Measurements from ENCODE around the gene SP5. TPM values are rescaled to one million over a fixed set of nuclear protein-coding genes. Genes with fewer than 3 reads are reported as not detected.

The SP5 gene
- total RNA-seq, 2 donors from 2014 or later: 0.19 TPM; not detected in 1

DNA sequence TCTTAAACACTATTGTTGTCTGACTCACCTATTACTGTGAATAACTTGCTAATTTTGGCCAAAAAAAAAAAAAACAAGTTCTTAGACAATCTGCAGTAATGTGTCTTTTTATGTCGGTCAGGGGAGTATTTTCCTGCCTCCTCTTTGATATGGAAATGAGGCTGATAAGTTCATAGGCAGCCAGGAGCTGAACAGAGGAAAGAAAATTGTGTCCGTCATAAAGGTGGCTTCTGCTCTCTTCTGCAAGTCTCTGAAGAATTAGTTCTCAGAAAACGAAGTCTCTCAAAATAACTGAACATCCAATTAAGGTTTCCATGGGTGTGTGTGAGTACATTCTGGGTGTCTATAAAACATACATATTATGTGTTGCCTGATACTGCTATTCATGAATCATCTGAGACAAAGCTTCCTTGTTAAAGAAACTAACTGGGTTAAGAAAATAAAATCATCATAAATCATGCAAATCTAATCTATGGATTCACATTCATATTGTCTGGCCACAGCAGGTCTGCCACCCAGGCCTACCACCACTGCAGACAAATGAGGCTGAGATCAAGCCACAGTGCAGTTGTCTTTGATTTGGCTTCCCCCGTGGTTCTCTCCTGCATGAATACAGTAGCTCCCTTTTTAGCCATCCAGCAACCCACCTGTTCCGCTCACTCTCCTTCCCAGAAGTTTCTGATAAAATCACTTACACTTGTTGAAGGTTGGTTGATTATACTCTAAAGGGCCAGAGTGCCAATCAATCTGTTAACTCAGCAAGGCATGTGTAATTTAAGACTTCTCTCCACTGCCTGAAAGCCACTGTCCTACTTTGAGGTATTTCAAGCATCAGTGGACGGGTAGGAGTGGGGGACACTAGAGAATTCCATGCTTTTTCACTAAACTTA, 19.4 kb upstream of the SP5 start:
- no peak overlapping the region for H3K4me3 Mint-ChIP-seq
- H3K27ac Mint-ChIP-seq: no peak overlapping the region
- H3K9me3 Mint-ChIP-seq: no peaks in the 10 kb centered on the region

DNA sequence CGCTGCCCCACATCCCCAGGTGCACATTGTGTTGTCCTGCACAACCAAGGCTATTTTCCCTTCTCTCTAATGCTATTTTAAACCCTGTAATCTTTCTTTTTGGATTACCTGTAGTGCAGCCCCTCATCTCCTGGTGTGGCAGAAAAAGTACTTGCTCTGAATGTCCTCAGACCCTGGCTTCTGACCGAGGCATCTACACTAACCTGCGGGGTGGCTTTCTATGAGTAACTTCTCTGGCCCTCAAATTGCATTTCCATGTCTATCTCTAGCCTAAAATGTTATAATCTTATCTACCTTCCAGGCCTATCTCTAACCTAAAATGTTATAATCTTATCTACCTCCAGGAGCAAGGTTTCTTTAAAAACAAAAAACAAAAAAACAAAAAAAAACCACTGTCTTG, 18.2 kb upstream of the SP5 start:
- H3K9me3 Mint-ChIP-seq: no peaks in the 10 kb centered on the region
- no peak overlapping the region for H3K27ac Mint-ChIP-seq
- no peak for ATAC-seq (replicated peaks)
- H3K4me3 Mint-ChIP-seq: no peak overlapping the region
- H3K4me1 Mint-ChIP-seq: no peaks in the 10 kb centered on the region
- peaks cover 25% of the 10 kb centered on the region for H3K27me3 Mint-ChIP-seq
- H3K36me3 Mint-ChIP-seq (ENCODE audit: low read depth): no peaks in the 10 kb centered on the region

More for the DNA sequence above, 19.4 kb upstream of the SP5 start:
- H3K36me3 Mint-ChIP-seq (ENCODE audit: low read depth): no peaks in the 10 kb centered on the region
- H3K27me3 Mint-ChIP-seq: peaks cover 20% of the 10 kb centered on the region
- ATAC-seq (replicated peaks): no peak
- H3K4me1 Mint-ChIP-seq: no peaks in the 10 kb centered on the region

DNA sequence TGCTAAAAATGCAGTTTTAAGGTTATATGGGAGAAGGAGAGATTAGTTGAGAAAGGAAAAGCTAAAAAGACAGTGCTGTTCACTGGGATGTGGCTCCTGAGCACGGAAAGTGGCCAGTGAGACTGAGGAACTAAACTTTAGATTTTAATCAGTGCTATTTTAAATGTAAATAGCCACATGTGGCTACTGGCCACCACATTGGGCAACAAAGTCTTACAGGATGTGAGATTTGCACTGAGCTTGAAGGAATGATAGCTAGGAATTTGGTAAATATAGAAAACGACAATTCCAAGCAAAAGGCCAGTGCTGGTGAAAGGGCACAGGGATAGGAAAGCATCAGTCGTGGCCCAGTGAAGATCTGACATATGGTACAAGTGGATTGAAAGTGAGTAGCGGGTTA, 14.1 kb upstream of the SP5 start:
- H3K9me3 Mint-ChIP-seq: no peaks in the 10 kb centered on the region
- peaks cover 35% of the 10 kb centered on the region for H3K27me3 Mint-ChIP-seq
- H3K4me3 Mint-ChIP-seq: no peak overlapping the region
- no peaks in the 10 kb centered on the region for H3K4me1 Mint-ChIP-seq
- no peak overlapping the region for H3K27ac Mint-ChIP-seq
- ATAC-seq (replicated peaks): no peak
- no peaks in the 10 kb centered on the region for H3K36me3 Mint-ChIP-seq (ENCODE audit: low read depth)

DNA sequence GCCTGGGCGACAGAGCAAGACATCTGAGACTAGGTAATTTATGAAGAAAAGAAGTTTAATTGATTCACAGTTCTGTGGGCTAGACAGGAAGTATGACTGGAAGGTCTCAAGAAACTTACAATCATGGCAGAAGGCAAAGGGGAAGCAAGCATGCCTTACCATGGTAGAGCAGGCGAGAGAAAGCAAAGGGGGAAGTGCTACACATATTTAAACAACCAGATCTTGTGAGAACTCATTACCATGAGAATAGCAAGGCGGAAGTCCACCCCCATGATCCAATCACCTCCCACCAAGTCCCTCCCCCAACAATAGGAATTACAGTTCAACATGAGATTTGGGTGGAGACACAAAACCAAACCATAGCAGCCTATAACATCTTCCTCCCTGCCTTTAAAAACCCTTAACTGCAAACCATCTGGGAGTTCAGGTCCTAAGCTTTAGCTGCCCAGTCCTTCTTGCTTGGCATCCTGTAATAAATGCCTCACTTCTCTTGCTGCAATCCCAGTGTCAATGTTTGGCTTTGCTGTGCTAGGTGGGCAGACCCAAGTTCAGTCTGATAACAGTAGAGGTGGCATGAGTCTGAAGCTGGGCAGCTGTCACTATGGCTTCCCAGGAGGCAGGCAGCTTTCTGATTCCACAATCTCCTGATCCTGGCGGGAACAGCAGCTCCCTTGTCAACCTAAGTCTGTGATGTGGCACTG, 11.2 kb upstream of the SP5 start:
- Mint-ChIP-seq H3K4me1 (no peaks in the 10 kb centered on the region), H3K9me3 (no peaks in the 10 kb centered on the region), H3K27ac (no peak overlapping the region), H3K4me3 (no peak overlapping the region), H3K27me3 (peaks cover 38% of the 10 kb centered on the region), H3K36me3 (ENCODE audit: low read depth) (no peaks in the 10 kb centered on the region)
- no peak for ATAC-seq (replicated peaks)

DNA sequence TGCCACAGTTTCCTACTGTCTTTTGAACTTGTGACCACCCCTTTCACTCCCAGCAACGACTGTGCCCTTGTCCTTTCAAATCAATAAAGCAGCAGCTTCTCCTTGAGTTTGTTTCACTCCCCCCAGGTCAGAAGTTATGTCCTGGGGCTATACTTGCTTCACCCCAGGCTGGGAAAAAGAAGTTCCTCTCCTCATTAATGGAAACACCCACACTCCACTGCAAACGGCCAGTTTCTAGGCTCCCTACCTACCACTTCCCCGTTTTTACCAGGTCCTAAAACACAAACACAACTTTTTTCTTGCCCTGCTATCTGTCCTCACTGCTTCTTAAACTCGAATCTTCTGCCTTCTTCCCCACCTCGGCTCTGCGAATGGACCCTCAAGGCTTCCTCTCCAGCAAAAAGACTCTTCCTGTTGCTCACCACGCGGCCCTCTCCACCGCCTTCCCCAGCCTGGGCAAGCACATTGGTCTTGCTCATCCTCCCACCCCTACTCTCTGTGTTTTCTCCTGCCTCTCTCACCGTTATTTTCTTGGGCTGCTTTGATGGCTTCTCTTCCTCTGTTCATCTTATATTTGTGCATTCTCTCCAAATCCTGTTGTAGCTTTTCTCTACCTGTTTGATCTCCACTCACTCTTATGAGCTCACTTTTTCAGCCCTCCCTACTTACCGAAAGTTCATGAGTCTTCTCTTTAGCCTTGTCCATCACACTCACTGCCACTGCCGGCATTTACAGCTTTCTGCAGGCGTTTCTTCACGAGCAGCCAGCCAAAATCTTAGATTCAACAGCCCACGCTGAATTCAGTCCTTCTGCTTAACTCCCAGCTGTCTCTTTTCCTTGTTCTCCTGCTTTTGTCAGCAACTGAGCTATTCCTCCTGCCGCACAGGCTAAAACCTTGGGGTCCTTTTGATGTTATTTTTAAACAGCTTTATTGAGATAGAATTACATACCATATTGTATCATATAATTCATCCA, 7.0 kb upstream of the SP5 start:
- Mint-ChIP-seq H3K4me3 (no peak overlapping the region), H3K27me3 (peaks cover 52% of the 10 kb centered on the region), H3K36me3 (ENCODE audit: low read depth) (no peaks in the 10 kb centered on the region), H3K27ac (no peak overlapping the region), H3K4me1 (peaks cover 7% of the 10 kb centered on the region), H3K9me3 (no peaks in the 10 kb centered on the region)
- no peak for ATAC-seq (replicated peaks)

DNA sequence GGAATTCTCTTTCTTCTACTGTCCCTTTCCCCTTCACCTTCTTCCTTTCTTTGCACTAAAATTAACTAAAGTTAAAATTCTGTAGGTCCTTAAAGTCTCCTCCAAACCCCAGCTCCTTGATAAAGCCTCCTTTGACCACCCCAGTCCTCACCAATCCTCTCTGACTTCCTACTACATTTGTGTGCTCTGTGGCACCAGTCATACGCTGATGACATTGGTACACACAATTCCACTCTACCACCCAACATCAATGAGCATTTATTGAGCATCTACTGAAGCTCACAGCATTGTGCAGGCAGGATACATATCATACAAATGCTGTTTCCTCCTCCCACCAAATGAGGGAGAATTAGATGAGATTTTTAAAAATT, 4.5 kb upstream of the SP5 start:
- ATAC-seq (replicated peaks): no peak
- Mint-ChIP-seq H3K4me1 (peaks cover 9% of the 10 kb centered on the region), H3K27me3 (peaks cover 52% of the 10 kb centered on the region), H3K4me3 (no peak overlapping the region), H3K9me3 (no peaks in the 10 kb centered on the region), H3K36me3 (ENCODE audit: low read depth) (peaks cover 8% of the 10 kb centered on the region), H3K27ac (no peak overlapping the region)

DNA sequence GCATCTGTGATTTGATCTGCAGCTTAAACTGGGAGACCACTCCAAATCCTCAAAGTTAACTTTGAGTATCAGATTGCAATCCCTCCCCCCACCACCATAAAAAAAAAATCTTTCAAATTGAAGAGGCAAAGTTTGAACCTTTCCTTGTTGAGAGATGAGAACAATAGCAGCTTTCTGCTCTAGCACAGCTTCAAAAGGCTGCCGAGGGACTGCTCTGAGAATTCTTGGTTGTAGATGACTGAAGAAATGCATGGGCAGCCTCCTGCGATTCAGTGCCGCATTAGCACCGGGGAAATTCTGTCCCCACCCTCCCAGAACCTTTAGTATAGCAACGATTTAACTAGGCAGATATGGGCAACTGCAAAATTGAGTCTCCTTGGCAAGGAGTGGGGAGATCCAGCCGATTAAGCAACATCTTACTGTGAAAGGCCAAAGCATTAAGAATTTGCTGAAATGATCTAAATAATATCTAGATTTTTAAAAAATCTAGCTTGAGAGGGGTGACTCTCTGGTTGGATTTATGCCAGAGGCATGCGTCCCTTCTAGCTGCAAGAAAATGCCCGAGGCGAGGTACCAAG, 3.9 kb upstream of the SP5 start:
- Mint-ChIP-seq H3K27me3 (peaks cover 54% of the 10 kb centered on the region), H3K4me3 (no peak overlapping the region), H3K4me1 (peaks cover 11% of the 10 kb centered on the region)

DNA sequence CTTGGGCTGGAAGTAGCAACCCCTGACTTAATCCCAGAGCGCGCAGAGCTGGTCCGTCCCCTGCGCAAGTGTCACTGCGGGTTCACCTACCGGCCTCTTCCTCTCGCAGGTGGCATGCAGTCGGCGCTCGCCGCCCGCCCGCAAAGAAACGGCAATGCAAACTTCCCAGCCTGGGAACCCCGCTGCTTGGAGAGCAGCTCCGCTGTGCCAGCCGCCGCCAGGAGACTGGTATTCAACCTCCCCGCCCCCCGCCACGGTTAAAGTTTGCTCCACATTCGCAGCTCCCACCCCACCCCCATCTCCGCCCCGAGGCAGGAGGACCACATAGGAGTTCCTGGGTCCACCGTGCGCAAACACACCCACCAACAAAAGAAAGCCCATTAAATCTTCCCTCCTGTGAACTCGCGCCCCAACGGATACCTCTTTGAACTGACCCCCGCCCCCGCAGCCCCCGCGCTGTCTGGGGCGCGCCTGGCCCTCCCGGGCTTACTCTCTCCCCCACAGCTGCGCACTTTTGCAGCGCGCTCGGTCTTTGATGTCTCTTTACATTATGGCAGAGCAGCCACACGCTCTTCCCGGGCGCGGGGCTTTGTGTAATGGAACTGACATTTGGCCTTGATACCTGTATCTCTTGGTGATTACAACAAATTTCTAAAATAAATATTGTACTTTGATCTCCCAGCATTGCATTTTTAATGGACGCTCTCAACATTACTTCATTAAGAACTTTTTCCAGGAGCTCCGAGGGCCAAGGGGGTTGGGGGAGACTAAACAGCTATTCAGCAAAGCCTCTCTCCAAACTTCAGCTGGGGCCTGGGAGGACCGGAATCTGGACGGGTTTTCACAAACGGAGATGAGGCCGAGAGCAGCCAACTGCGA, 3.1 kb upstream of the SP5 start:
- no peaks in the 10 kb centered on the region for H3K9me3 Mint-ChIP-seq
- ATAC-seq (replicated peaks): no peak
- H3K36me3 Mint-ChIP-seq (ENCODE audit: low read depth): peaks cover 10% of the 10 kb centered on the region
- peaks cover 11% of the 10 kb centered on the region for H3K4me1 Mint-ChIP-seq
- peak overlapping the region; percentile 42 for H3K4me3 Mint-ChIP-seq
- no peak overlapping the region for H3K27ac Mint-ChIP-seq
- peaks cover 54% of the 10 kb centered on the region for H3K27me3 Mint-ChIP-seq

More for the DNA sequence above, 3.9 kb upstream of the SP5 start:
- ATAC-seq (replicated peaks): no peak
- H3K9me3 Mint-ChIP-seq: no peaks in the 10 kb centered on the region
- H3K27ac Mint-ChIP-seq: no peak overlapping the region
- peaks cover 10% of the 10 kb centered on the region for H3K36me3 Mint-ChIP-seq (ENCODE audit: low read depth)

DNA sequence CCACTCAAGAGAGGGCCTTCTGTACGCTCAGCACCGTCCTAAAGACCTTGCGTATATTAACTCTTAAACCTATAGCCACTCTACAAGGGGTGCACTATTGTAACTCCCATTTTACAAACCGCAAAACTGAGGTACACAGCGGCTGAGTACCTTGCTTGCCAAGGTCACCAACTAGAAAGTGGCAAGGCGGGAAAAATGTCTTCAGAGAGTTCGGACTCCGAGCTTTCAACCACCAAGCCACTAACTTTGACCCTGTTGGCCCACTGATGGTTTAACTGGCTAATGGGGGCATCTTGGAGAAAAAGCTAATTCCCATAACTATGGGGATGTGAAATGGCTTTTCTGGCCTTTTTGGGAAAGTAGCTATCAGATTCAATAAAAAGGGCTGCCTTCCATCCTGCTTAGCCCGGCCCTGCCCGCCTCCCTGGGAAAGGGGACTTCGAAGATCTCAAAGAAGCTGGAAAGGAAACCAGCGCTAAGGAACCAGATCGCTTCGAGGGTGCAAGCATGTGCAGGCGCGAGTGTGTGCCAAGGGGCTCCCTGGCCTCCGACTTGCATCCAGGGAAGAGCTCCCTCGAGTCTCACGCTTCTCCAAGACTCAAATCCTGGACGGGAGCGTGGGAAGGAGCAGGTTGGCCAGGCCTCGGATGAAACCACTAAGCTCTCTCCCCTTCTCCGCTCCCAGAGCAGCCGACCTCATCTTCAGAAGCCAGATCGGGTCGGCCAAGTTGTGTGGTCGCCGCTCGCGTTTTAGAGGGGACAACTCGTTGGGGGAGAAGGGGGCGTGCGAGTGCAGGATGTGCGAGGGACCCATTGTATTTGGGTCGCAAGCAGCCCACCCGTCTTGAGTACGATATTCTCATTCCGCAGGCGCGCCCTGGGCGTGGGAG, 2.2 kb upstream of the SP5 start:
- Mint-ChIP-seq H3K27ac (no peak overlapping the region), H3K4me3 (peak overlapping the region; percentile 42), H3K9me3 (no peaks in the 10 kb centered on the region), H3K27me3 (peaks cover 62% of the 10 kb centered on the region), H3K36me3 (ENCODE audit: low read depth) (peaks cover 18% of the 10 kb centered on the region), H3K4me1 (peaks cover 16% of the 10 kb centered on the region)
- no peak for ATAC-seq (replicated peaks)

DNA sequence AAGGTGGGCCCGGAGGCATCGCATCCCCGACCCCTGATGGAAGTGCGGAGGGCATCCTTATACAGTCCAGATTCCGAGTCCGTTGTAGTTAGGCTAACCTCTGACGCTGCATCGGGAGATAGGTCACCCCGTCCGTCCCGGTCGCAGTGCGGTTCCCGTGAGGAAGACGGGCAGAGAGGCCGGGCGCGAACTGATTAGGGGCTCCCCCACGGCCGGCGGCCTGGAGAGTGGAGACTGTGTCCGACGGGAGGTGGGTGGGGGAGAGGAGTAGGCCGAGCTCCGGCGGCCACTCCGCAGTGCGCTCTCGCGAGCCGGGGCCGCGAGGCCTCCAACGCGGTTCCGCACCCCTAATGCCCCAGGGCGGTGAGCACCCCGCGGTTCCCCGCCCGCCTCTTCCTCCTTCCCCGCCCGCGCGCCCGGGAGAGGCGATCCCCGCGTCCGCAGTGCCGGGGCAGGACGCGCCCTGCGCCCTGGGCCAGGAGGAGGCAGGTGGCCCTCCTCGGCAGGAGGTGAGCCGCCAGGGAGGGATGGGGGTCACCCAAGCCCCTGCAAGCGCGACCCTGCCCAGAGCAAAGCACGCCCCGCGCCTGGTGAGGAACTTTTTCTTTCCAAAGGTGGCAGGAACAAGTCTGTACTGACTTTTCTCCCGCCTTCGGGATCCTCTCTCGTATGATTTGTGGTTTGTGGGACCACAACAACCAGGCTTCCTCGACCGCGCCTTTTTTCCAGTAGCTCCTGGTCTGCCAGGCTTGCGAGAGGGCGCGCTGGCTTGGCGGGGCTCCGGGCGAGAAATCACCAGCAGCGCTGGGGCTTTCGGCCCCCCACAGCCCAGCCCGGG, 1.4 kb upstream of the SP5 start:
- H3K36me3 Mint-ChIP-seq (ENCODE audit: low read depth): peaks cover 20% of the 10 kb centered on the region
- peak overlapping the region; percentile 80 for H3K4me3 Mint-ChIP-seq
- no peak overlapping the region for H3K27ac Mint-ChIP-seq
- ATAC-seq (replicated peaks): no peak
- peaks cover 62% of the 10 kb centered on the region for H3K27me3 Mint-ChIP-seq
- peaks cover 18% of the 10 kb centered on the region for H3K4me1 Mint-ChIP-seq
- H3K9me3 Mint-ChIP-seq: no peaks in the 10 kb centered on the region

DNA sequence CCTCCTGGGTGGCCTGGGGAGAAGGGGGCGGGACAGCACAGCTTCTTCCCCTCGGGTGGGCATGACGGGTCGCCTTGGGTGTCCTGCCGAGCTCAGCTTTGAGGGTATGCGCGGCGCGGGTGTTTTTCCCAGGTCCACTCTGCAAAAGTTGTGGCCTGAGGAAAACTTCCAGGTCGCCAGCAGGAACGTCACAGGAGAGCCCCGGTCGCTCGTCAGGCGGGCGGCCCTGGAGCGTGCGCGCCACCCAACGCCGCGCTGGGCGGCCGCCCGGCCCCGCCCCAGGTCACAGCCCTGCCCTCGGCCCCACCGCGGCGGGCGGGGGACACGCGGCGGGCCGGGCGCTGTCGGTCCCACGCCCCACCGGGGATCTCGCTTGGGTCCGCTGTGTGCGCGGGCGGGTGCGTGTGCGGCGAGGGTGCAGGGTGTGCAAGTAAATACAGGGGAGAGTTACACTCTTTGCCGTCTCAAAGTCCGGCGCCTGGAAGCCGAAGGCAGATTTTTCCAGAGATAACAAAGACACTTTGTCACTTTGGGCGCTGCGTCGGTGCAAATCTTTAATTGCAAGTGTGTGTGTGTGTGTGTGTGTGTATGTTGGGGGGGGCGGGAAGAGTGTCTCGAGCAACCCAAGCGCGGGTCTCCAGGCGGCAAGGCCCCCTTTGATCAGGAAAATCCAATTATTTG, 616 bp upstream of the SP5 start:
- no peak overlapping the region for H3K27ac Mint-ChIP-seq
- peak overlapping the region; percentile 80 for H3K4me3 Mint-ChIP-seq
- peaks cover 63% of the 10 kb centered on the region for H3K27me3 Mint-ChIP-seq
- H3K4me1 Mint-ChIP-seq: peaks cover 18% of the 10 kb centered on the region
- peak; percentile 58 for ATAC-seq (replicated peaks)
- no peaks in the 10 kb centered on the region for H3K9me3 Mint-ChIP-seq
- peaks cover 20% of the 10 kb centered on the region for H3K36me3 Mint-ChIP-seq (ENCODE audit: low read depth)

All from activated T-helper 17 cell treated with anti-CD3 and anti-CD28 coated beads, Interleukin-2, amount 50 U/mL, for 72 hours (primary cell).